Measurements from ENCODE around the gene SRP68.

The SRP68 gene

GRCh38 chr17:76007131-76007849 lies 65.0 kb downstream of the SRP68 start:
- Mint-ChIP-seq H3K27ac (no peak overlapping the region), H3K4me1 (peaks cover 10% of the 10 kb centered on the region), H3K27me3 (ENCODE audit: low read depth) (no peaks in the 10 kb centered on the region), H3K36me3 (ENCODE audit: low read depth) (peaks cover 14% of the 10 kb centered on the region), H3K4me3 (no peak overlapping the region), H3K9me3 (no peaks in the 10 kb centered on the region)
- no peak for TF ChIP-seq CTCF (IDR thresholded peaks at IDR 0.05; ENCODE audit: unreplicated experiment in 3 of 3)

- H3K36me3 Mint-ChIP-seq (ENCODE audit: low read depth): peaks cover 14% of the 10 kb centered on the region
- H3K27me3 Mint-ChIP-seq (ENCODE audit: low read depth): no peaks in the 10 kb centered on the region
- TF ChIP-seq CTCF (IDR thresholded peaks at IDR 0.05; ENCODE audit: unreplicated experiment in 3 of 3): peak in 2 of 3 experiments; percentile 61 to 64
- peaks cover 10% of the 10 kb centered on the region for H3K4me1 Mint-ChIP-seq
- H3K27ac Mint-ChIP-seq: peak overlapping the region in 2 of 3 experiments; percentile 49 to 80
- H3K4me3 Mint-ChIP-seq: no peak overlapping the region
- no peaks in the 10 kb centered on the region for H3K9me3 Mint-ChIP-seq
Measured at GRCh38 chr17:76005263-76006149, 66.8 kb downstream of the SRP68 start.

- Mint-ChIP-seq H3K4me3 (no peak overlapping the region), H3K4me1 (peaks cover 10% of the 10 kb centered on the region), H3K27ac (peak overlapping the region in 2 of 3 experiments; percentile 49 to 80), H3K36me3 (ENCODE audit: low read depth) (peaks cover 14% of the 10 kb centered on the region), H3K9me3 (no peaks in the 10 kb centered on the region), H3K27me3 (ENCODE audit: low read depth) (no peaks in the 10 kb centered on the region)
- TF ChIP-seq CTCF (IDR thresholded peaks at IDR 0.05; ENCODE audit: unreplicated experiment in 3 of 3): no peak
Measured at GRCh38 chr17:76004750-76005262, 67.5 kb downstream of the SRP68 start.

DNA sequence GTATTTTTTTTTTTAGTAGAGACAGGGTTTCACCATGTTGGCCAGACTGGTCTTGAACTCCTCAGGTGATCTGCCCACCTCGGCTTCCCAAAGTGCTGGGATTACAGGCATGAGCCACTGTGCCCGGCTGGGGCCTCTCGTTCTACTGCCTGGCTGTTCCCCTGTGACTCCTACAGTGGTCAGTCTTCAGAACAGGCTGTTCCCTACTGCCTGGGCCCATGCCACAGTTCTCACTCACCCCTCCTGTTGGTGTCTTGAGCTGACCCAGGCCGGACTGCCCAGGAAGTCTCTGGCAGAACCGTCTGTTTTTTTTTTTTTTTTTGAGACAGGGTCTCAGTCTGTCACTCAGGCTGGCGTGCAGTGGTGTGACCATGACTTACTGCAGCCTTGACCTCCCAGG lies 68.4 kb downstream of the SRP68 start:
- peaks cover 10% of the 10 kb centered on the region for H3K4me1 Mint-ChIP-seq

GRCh38 chr17:76002100-76002499 lies 70.2 kb downstream of the SRP68 start:
- peaks cover 15% of the 10 kb centered on the region for H3K4me1 Mint-ChIP-seq
- no peaks in the 10 kb centered on the region for H3K9me3 Mint-ChIP-seq
- no peak overlapping the region for H3K27ac Mint-ChIP-seq
- H3K36me3 Mint-ChIP-seq (ENCODE audit: low read depth): peaks cover 14% of the 10 kb centered on the region
- no peaks in the 10 kb centered on the region for H3K27me3 Mint-ChIP-seq (ENCODE audit: low read depth)
- TF ChIP-seq CTCF (IDR thresholded peaks at IDR 0.05; ENCODE audit: unreplicated experiment in 3 of 3): no peak
- no peak overlapping the region for H3K4me3 Mint-ChIP-seq

More for the DNA sequence above, 68.4 kb downstream of the SRP68 start:
- Mint-ChIP-seq H3K9me3 (no peaks in the 10 kb centered on the region), H3K27me3 (ENCODE audit: low read depth) (no peaks in the 10 kb centered on the region), H3K36me3 (ENCODE audit: low read depth) (peaks cover 14% of the 10 kb centered on the region), H3K27ac (no peak overlapping the region), H3K4me3 (no peak overlapping the region)
- TF ChIP-seq CTCF (IDR thresholded peaks at IDR 0.05; ENCODE audit: unreplicated experiment in 3 of 3): no peak

All from nephron (organoid).